Fibroblast of mammary gland (primary cell): ENCODE results near the gene CRIM1.
A peak's percentile ranks its signal among the peaks of the same experiment; 100 is the strongest.

Source experiments
- DNase-seq: peaks from one replicate; pipeline ENCODE4 v3.0.0-alpha.2; 2010; ENCODE audit warnings: low read depth
- H3K4me3 ChIP-seq: 2 replicates; pipeline ENCODE4 v1.5.1; 2011; ENCODE audit warnings: low read depth, mild to moderate bottlenecking, low read length, moderate library complexity; ENCODE audit not compliant: control insufficient read depth
- TF ChIP-seq, protein P1 (sequence below): conservative IDR thresholded peaks from 2 replicates; pipeline ENCODE4 v1.5.1; 2011; ENCODE audit warnings: low read depth, low read length, inconsistent platforms; ENCODE audit not compliant: control insufficient read depth, insufficient read depth

CRIM1 gene

DNA sequence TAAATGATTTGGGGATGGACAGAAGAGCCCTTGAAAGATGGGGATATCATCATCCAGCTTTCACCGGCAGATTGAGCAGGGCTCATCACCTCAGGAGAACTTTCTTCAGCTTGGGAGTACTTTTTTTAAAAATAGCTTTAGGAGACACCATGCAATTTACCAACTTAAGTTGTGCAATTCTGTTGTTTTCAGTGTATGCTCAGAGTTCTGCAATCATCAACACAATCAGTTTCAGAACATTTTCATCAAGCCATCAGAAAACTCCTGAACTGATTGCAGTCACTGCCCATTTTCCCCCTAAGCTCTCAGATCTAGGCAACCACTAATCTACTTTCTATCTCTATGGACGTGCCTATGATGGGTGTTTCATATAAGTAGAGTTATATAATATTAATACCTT is 117.7 kb downstream of the CRIM1 start:
- H3K4me3 ChIP-seq = no peak overlapping the region
- peak; percentile 68 for DNase-seq
- TF ChIP-seq, protein P1, sequence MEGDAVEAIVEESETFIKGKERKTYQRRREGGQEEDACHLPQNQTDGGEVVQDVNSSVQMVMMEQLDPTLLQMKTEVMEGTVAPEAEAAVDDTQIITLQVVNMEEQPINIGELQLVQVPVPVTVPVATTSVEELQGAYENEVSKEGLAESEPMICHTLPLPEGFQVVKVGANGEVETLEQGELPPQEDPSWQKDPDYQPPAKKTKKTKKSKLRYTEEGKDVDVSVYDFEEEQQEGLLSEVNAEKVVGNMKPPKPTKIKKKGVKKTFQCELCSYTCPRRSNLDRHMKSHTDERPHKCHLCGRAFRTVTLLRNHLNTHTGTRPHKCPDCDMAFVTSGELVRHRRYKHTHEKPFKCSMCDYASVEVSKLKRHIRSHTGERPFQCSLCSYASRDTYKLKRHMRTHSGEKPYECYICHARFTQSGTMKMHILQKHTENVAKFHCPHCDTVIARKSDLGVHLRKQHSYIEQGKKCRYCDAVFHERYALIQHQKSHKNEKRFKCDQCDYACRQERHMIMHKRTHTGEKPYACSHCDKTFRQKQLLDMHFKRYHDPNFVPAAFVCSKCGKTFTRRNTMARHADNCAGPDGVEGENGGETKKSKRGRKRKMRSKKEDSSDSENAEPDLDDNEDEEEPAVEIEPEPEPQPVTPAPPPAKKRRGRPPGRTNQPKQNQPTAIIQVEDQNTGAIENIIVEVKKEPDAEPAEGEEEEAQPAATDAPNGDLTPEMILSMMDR = no peak

DNA sequence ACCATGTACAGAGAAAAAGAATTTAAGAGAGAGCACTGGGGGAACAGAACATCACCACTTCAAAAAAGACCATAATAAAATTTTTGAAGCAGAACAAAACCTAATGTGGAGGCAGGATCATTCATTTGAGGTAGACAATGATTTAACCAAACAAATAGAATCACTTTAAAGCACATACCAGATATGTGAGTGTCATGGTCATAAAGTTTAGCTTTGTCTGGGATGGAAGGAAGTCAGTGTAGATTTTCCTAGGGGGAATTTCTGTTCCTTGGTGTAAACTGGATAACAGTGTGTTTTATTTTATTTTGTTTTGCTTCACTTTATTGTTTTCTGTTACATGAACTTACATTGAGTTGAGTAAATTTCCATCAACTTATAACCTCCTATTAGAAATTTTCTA is 120.8 kb downstream of the CRIM1 start:
- no peak overlapping the region for H3K4me3 ChIP-seq
- TF ChIP-seq, protein P1 = no peak
- no peak for DNase-seq

DNA sequence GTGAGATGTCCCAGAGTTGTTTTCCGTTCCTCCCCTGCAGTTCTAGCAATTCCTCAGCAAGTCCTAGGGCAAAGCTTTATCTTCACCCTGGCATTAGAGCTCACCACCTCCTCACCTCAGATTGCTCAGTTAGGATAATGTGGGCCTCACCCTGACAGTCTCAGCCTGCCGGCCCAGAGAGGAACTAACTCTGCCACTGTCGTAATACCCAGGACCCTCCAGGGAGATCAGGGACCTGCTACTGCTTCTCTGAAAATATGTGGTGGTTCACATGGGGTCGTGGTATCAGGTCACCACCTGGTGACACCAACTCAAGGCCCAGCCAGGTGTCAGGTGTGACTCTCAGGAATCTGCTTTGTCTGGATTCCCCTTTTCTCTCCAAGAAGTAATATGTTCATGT is 121.7 kb downstream of the CRIM1 start:
- no peak for DNase-seq
- TF ChIP-seq, protein P1 = no peak
- H3K4me3 ChIP-seq = no peak overlapping the region

DNA sequence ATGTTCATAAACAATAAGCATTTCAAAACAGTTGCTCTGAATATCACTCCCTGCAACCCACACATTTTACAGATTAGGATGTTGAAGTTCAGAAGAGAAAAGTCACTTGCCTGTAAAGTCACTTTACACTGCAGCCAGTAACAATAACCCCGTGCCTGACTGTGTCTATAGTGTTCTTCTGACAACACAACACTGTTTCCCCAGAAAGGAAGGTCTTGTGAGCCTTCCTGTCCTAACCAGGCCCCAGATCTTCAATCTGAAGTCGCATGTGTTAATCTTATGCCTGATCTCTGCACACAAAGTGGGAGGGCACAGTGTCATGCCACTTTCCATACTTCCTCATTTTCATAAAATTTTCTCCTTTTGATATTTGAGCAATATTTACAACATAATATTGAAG is 122.2 kb downstream of the CRIM1 start:
- H3K4me3 ChIP-seq = no peak overlapping the region
- TF ChIP-seq, protein P1 = no peak
- no peak for DNase-seq

DNA sequence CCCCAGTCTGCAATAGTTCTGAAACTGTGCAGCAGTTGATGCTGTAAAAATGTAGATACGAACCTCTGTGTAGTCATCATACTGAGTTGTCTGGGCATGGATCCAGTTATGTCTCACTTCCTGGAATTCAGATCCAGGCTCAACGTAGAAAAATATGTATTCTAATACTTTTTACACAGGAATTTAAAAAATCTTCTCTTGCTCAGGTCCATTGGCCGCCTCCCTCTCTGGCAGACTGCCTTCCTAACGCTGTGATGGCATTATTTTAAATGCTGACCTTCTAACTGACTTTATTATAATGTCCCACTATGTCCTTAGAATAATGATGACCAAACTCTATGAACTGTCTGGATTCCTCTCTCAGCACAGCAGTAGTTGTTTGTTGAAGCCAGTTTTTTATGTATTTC is 122.8 kb downstream of the CRIM1 start:
- peak; percentile 88 for DNase-seq
- H3K4me3 ChIP-seq = no peak overlapping the region
- TF ChIP-seq, protein P1 = no peak

DNA sequence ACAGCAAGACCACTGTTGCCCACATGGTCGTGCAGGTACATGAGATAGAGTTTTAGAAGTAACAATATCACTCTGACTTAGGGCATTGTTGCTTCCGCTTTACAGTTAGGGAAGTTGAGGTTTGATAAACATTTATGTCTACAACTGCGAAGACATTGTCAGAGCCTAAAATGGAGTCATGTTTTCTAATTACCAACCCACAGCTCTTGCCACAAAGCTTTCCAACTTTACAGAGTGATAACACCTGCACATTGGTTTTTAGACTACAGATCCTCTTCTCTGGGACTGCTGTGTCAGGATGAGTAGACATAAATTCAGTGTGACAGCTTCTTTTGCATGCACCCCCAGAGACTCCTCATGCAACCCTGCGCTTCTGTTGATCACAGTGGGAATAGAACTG is 123.4 kb downstream of the CRIM1 start:
- no peak overlapping the region for H3K4me3 ChIP-seq
- TF ChIP-seq, protein P1 = no peak
- no peak for DNase-seq

DNA sequence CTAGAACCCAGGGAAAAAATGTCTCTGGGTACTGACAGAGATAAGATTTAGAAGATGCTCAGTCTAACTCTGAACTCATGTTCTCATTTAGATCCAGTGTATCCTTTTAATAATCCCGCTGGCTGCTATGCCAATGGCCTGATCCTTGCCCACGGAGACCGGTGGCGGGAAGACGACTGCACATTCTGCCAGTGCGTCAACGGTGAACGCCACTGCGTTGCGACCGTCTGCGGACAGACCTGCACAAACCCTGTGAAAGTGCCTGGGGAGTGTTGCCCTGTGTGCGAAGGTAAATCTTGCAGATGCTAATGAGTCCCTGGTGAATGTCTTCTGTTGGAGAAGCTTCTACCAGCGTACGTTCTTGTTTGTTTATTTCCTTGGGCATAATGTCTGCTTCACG is 123.8 kb downstream of the CRIM1 start:
- TF ChIP-seq, protein P1 = no peak
- no peak for DNase-seq
- H3K4me3 ChIP-seq = no peak overlapping the region
